GM23338 (cell line): ENCODE results near the gene ARHGEF28.

ENCODE experiments used
- CTCF ChIP-seq, 2 experiments: fragments of 200-600 bp in 1 of 2; sonication (generic) in 1 of 2; conservative IDR thresholded peaks; 2 replicates each; pipeline versions ENCODE4 v1.5.1 to v1.6.1; 2016 to 2017; ENCODE audit warnings: antibody characterized with exemption in 2 of 2, low read depth in 2 of 2, mild to moderate bottlenecking in 2 of 2, moderate library complexity in 1 of 2
- POLR2AphosphoS5 ChIP-seq: IDR thresholded peaks from 2 replicates; pipeline ENCODE4 v1.6.1; 2016; ENCODE audit warnings: antibody characterized with exemption, low read depth

GRCh38 chr5:73975845-73976244 is 349.8 kb downstream of the ARHGEF28 start:
- no peak for TF ChIP-seq POLR2AphosphoS5
- no peak for TF ChIP-seq CTCF (conservative IDR thresholded peaks at IDR 0.05; ENCODE audit: low read depth in 2 of 2)
